Breast epithelium (tissue), 4 donors: ENCODE results near the gene SFT2D3. TPM values are rescaled to one million over a fixed set of nuclear protein-coding genes. Genes with fewer than 3 reads are reported as not detected.

Experiments used
- DNase-seq, 2 donors: peaks; one replicate each; pipeline ENCODE4 v3.0.0-alpha.2; 2019; ENCODE audit warnings: low spot score in 2 of 2
- H3K27ac ChIP-seq, 2 donors: fragments of 200-600 bp; sonication (generic) in 1 of 2; one replicate each; pipeline ENCODE4 v1.5.1; 2016 to 2019; ENCODE audit warnings: mild to moderate bottlenecking in 1 of 2
- H3K27me3 ChIP-seq, 2 donors: fragments of 200-600 bp; sonication (generic) in 1 of 2; one replicate each; pipeline versions ENCODE4 v1.5.1 to v1.6.0; 2017 to 2019; ENCODE audit warnings: control low read depth in 1 of 2, mild to moderate bottlenecking in 1 of 2
- H3K36me3 ChIP-seq: fragments of 200-600 bp; one replicate; pipeline ENCODE4 v1.5.1; 2019
- H3K4me1 ChIP-seq, 2 donors: fragments of 200-600 bp; sonication (generic); one replicate each; pipeline ENCODE4 v1.5.1; 2016 to 2019; ENCODE audit warnings: control low read depth in 1 of 2
- H3K4me3 ChIP-seq, 3 donors: fragments of 200-600 bp; sonication (generic); 1 replicate in 2 of 3; 2 replicates in 1 of 3; pipeline ENCODE4 v1.5.1; 2016 to 2019; ENCODE audit warnings: mild to moderate bottlenecking in 3 of 3, moderate library complexity in 2 of 3
- H3K9me3 ChIP-seq, 2 donors: fragments of 200-600 bp; sonication (generic) in 1 of 2; one replicate each; pipeline ENCODE4 v1.5.1; 2016 to 2019; ENCODE audit warnings: control low read depth in 1 of 2
- POLR2A ChIP-seq: fragments of 450-650 bp; IDR thresholded peaks from one replicate; pipeline ENCODE4 v1.6.1; 2016; ENCODE audit warnings: antibody characterized with exemption, mild to moderate bottlenecking, moderate library complexity
- POLR2AphosphoS5 ChIP-seq, 3 donors: sonication (generic); formaldehyde crosslinking; IDR thresholded peaks; one replicate each; pipeline ENCODE4 v1.6.1; 2017; ENCODE audit warnings: antibody characterized with exemption in 3 of 3
- intact Hi-C: fragments of 100-400 bp; cut with DNase I; formaldehyde crosslinking; loops from one replicate; pipeline ENCODE4 v1.15.1; 2023; ENCODE audit warnings: low total_unique reads
- total RNA-seq, 3 donors: library from RNA; depleted of rRNA; stranded (reverse); fragments of >200 nt; gene quantifications; one replicate each; pipeline ENCODE4 v1.1.0, GENCODE V29; 2016
- TF ChIP-seq, protein P1 (sequence below), 3 donors: fragments of 450-650 bp; IDR thresholded peaks; one replicate each; pipeline ENCODE4 v1.5.1; 2016 to 2017; ENCODE audit warnings: antibody characterized with exemption in 3 of 3, mild to moderate bottlenecking in 3 of 3, moderate library complexity in 3 of 3

Gene SFT2D3
- total RNA-seq, 3 donors from 2014 or later, result 9.8 to 12.3 (median 10.9) TPM

GRCh38 chr2:127678531-127678930, 22.8 kb upstream of the SFT2D3 start:
- H3K4me3 ChIP-seq, result no peak overlapping the region
- TF ChIP-seq POLR2AphosphoS5 (IDR thresholded peaks at IDR 0.05), result no peak
- TF ChIP-seq, protein P1, sequence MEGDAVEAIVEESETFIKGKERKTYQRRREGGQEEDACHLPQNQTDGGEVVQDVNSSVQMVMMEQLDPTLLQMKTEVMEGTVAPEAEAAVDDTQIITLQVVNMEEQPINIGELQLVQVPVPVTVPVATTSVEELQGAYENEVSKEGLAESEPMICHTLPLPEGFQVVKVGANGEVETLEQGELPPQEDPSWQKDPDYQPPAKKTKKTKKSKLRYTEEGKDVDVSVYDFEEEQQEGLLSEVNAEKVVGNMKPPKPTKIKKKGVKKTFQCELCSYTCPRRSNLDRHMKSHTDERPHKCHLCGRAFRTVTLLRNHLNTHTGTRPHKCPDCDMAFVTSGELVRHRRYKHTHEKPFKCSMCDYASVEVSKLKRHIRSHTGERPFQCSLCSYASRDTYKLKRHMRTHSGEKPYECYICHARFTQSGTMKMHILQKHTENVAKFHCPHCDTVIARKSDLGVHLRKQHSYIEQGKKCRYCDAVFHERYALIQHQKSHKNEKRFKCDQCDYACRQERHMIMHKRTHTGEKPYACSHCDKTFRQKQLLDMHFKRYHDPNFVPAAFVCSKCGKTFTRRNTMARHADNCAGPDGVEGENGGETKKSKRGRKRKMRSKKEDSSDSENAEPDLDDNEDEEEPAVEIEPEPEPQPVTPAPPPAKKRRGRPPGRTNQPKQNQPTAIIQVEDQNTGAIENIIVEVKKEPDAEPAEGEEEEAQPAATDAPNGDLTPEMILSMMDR (IDR thresholded peaks at IDR 0.05), result no peak
- TF ChIP-seq POLR2A, result no peak
- no peak overlapping the region for H3K27ac ChIP-seq
- intact Hi-C loops, result no loop called here
- H3K9me3 ChIP-seq, result no peaks in the 10 kb centered on the region
- H3K4me1 ChIP-seq, result no peaks in the 10 kb centered on the region
- H3K27me3 ChIP-seq, result peaks cover 0 to 10% of the 10 kb centered on the region in 2 donors
- DNase-seq, result peak in 1 of 2 donors; percentile 35
- H3K36me3 ChIP-seq, result no peaks in the 10 kb centered on the region

GRCh38 chr2:127678991-127679390, 22.3 kb upstream of the SFT2D3 start:
- Histone ChIP-seq H3K4me3 (no peak overlapping the region), H3K36me3 (no peaks in the 10 kb centered on the region), H3K4me1 (no peaks in the 10 kb centered on the region), H3K27me3 (peaks cover 0 to 10% of the 10 kb centered on the region in 2 donors), H3K9me3 (no peaks in the 10 kb centered on the region), H3K27ac (no peak overlapping the region)
- TF ChIP-seq POLR2AphosphoS5 (IDR thresholded peaks at IDR 0.05), result no peak
- TF ChIP-seq, protein P1 (IDR thresholded peaks at IDR 0.05), result no peak
- no peak for TF ChIP-seq POLR2A
- intact Hi-C loops, result no loop called here
- peak in 1 of 2 donors; percentile 19 for DNase-seq

GRCh38 chr2:127679680-127680361, 21.5 kb upstream of the SFT2D3 start:
- Histone ChIP-seq H3K27ac (no peak overlapping the region), H3K36me3 (no peaks in the 10 kb centered on the region), H3K4me1 (no peaks in the 10 kb centered on the region), H3K9me3 (no peaks in the 10 kb centered on the region), H3K27me3 (peaks cover 0 to 2% of the 10 kb centered on the region in 2 donors), H3K4me3 (no peak overlapping the region)
- TF ChIP-seq, protein P1 (IDR thresholded peaks at IDR 0.05), result no peak
- TF ChIP-seq POLR2AphosphoS5 (IDR thresholded peaks at IDR 0.05) (no peak), POLR2A (no peak)
- peak in 1 of 2 donors; percentile 34 for DNase-seq
- intact Hi-C loops, result no loop called here

DNA sequence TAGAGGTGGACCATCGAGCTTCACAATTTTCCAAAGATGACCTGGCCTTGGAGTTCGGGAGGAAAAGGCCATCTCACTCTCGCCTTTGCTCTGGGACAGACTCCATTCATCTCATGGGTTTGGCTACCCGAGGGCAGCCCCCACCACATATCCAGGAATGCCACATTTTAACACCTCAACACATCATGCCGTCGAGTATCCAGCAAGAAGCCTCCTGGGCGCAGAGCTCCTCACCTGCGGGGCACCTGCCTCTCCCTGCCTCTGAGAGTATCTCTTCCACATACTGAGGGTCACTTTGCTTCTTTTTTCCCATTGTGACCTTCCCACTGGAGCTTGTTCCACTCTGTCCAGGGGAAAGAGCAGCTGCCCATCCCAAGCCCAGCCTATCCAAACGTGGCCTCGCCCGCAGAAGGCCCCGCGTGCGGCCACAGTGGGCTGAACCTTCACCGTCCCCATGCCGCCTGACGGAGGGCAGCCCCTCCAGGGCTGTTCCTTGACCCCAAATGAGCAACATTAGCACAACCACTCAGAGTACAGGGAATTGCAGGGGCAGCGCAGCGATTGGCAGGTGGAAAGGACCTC, 20.5 kb upstream of the SFT2D3 start:
- DNase-seq, result peak in 1 of 2 donors; percentile 19
- Histone ChIP-seq H3K4me3 (peak overlapping the region in 2 of 3 donors; percentile 38 to 54), H3K36me3 (no peaks in the 10 kb centered on the region), H3K27me3 (no peaks in the 10 kb centered on the region), H3K4me1 (no peaks in the 10 kb centered on the region), H3K27ac (peak overlapping the region in 1 of 2 donors; percentile 32), H3K9me3 (no peaks in the 10 kb centered on the region)
- intact Hi-C loops, result no loop called here
- TF ChIP-seq POLR2A, result no peak
- TF ChIP-seq, protein P1 (IDR thresholded peaks at IDR 0.05), result no peak
- no peak for TF ChIP-seq POLR2AphosphoS5 (IDR thresholded peaks at IDR 0.05)

GRCh38 chr2:127681288-127681804, 20.0 kb upstream of the SFT2D3 start:
- TF ChIP-seq POLR2AphosphoS5 (IDR thresholded peaks at IDR 0.05), result peak in 1 of 3 donors; percentile 13
- no peak for TF ChIP-seq POLR2A
- Histone ChIP-seq H3K36me3 (no peaks in the 10 kb centered on the region), H3K4me1 (no peaks in the 10 kb centered on the region), H3K4me3 (peak overlapping the region; percentile 22 to 54 (median 38)), H3K27ac (peak overlapping the region in 1 of 2 donors; percentile 32), H3K27me3 (no peaks in the 10 kb centered on the region), H3K9me3 (no peaks in the 10 kb centered on the region)
- DNase-seq, result peak in 1 of 2 donors; percentile 50
- intact Hi-C loops, result no loop called here
